GM10248 (cell line): ENCODE data around the gene CEP57L1.
"Not testable (repeated sequence)": the region's sequence is repeated elsewhere in the genome, so short reads cannot be mapped to it uniquely, and the experiment has no call there.

Experiments used
- CTCF ChIA-PET: fragments of 300-600 bp; sonication (Branson Sonifier 250); formaldehyde crosslinking; extraction: SDS; loops from one replicate; lab custom pipeline; 2021; ENCODE audit warnings: antibody characterized with exemption; lab: Yijun Ruan, JAX
- POLR2A ChIA-PET: fragments of 350-650 bp; sonication (Branson Sonifier 250); formaldehyde crosslinking; extraction: SDS; loops from one replicate; lab custom pipeline; 2020; ENCODE audit warnings: antibody characterized with exemption; lab: Yijun Ruan, JAX
- DNase-seq: peaks from one replicate; pipeline ENCODE4 v3.0.0; 2012; ENCODE audit errors: extremely low spot score
- TF ChIP-seq, protein P1 (sequence below): IDR thresholded peaks from 2 replicates; pipeline ENCODE4 v1.5.1; 2012; ENCODE audit warnings: mild to moderate bottlenecking, low read depth; ENCODE audit errors: extremely low read depth, missing control alignments, control extremely low read depth

CEP57L1 gene

GRCh38 chr6:109130065-109130464 is 34.8 kb downstream of the CEP57L1 start:
- no peak for DNase-seq
- ChIA-PET POLR2A (no interaction called here), CTCF (interaction anchor here (1.1 to 1.2 kb wide), 2 partner anchors 8 to 12 kb away, joined by 3 read pairs; no protein-coding TSS in a partner anchor)
- TF ChIP-seq, protein P1, sequence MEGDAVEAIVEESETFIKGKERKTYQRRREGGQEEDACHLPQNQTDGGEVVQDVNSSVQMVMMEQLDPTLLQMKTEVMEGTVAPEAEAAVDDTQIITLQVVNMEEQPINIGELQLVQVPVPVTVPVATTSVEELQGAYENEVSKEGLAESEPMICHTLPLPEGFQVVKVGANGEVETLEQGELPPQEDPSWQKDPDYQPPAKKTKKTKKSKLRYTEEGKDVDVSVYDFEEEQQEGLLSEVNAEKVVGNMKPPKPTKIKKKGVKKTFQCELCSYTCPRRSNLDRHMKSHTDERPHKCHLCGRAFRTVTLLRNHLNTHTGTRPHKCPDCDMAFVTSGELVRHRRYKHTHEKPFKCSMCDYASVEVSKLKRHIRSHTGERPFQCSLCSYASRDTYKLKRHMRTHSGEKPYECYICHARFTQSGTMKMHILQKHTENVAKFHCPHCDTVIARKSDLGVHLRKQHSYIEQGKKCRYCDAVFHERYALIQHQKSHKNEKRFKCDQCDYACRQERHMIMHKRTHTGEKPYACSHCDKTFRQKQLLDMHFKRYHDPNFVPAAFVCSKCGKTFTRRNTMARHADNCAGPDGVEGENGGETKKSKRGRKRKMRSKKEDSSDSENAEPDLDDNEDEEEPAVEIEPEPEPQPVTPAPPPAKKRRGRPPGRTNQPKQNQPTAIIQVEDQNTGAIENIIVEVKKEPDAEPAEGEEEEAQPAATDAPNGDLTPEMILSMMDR: no peak

DNA sequence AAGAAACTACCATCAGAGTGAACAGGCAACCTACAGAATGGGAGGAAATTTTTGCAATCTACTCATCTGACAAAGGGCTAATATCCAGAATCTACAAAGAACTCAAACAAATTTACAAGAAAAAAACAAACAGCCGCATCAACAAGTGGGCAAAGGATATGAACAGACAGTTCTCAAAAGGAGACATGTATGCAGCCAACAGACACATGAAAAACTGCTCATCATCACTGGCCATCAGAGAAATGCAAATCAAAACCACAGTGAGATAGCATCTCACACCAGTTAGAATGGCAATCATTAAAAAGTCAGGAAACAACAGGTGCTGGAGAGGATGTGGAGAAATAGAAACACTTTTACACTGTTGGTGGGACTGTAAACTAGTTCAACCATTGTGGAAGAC is 40.3 kb downstream of the CEP57L1 start:
- DNase-seq, POLR2A ChIA-PET, CTCF ChIA-PET: not testable (repeated sequence)

- DNase-seq, POLR2A ChIA-PET, CTCF ChIA-PET: not testable (repeated sequence)
Measured at GRCh38 chr6:109136039-109136438, 40.7 kb downstream of the CEP57L1 start.

DNA sequence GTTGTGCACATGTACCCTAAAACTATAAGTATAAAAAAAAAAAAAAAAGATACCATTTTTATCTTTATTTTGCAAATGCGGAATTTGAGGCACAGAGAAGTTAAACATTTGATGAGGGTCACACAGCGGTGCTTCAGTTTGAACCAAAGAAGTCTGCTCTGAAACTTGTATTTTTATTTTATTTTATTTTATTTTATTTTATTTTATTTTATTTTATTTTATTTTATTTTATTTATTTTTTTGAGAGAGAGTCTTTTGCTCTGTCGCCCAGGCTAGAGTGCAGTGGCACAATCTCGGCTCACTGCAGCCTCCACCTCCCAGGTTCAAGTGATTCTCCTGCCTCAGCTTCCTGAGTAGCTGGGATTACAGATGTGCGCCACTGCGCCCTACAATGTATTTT is 41.2 kb downstream of the CEP57L1 start:
- CTCF ChIA-PET, POLR2A ChIA-PET, DNase-seq: not testable (repeated sequence)

GRCh38 chr6:109139109-109139508 is 43.8 kb downstream of the CEP57L1 start:
- no peak for DNase-seq
- ChIA-PET POLR2A (no interaction called here), CTCF (no interaction called here)

DNA sequence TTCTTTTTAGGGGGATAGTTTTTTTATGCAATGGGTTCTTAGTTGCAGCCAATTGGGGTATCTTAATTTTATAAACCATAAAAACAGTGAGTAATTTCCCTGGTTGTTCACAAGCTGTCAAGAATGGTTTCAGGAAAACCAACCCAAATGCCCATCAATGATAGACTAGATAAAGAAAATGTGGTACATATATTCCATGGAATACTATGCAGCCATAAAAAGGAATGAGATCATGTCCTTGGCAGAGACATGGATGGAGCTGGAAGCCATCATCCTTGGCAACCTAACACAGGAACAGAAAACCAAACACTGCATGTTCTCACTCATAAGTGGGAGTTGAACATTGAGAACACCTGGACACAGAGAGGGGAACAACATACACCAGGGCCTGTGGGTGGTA is 46.8 kb downstream of the CEP57L1 start:
- DNase-seq, POLR2A ChIA-PET: not testable (repeated sequence)
- CTCF ChIA-PET: interaction anchor here (1.2 kb wide), 1 partner anchor 21 kb away, joined by 3 read pairs; no protein-coding TSS in a partner anchor

More at GRCh38 chr6:109139109-109139508, 43.8 kb downstream of the CEP57L1 start:
- TF ChIP-seq, protein P1: no peak

- TF ChIP-seq, protein P1: no peak
- DNase-seq: no peak
- POLR2A ChIA-PET: interaction anchor here (0.6 kb wide), 1 partner anchor 220 kb away, joined by 8 read pairs; no protein-coding TSS in a partner anchor
- CTCF ChIA-PET: interaction anchor here (1.2 to 1.5 kb wide), 2 partner anchors 15 to 20 kb away, joined by 3 to 4 read pairs; no protein-coding TSS in a partner anchor
Measured at GRCh38 chr6:109143191-109143590, 47.9 kb downstream of the CEP57L1 start.

- DNase-seq, POLR2A ChIA-PET, CTCF ChIA-PET: not testable (repeated sequence)
Measured at GRCh38 chr6:109148251-109148650, 52.9 kb downstream of the CEP57L1 start.

DNA sequence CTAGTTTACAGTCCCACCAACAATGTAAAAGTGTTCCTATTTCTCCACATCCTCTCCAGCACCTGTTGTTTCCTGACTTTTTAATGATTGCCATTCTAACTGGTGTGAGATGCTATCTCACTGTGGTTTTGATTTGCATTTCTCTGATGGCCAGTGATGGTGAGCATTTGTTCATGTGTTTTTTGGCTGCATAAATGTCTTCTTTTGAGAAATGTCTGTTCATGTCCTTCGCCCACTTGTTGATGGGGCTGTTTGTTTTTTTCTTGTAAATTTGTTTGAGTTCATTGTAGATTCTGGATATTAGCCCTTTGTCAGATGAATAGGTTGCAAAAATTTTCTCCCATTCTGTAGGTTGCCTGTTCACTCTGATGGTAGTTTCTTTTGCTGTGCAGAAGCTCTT is 53.4 kb downstream of the CEP57L1 start:
- DNase-seq, CTCF ChIA-PET, POLR2A ChIA-PET: not testable (repeated sequence)

GRCh38 chr6:109153752-109154151 is 58.4 kb downstream of the CEP57L1 start:
- CTCF ChIA-PET: no interaction called here
- POLR2A ChIA-PET: no interaction called here
- TF ChIP-seq, protein P1: no peak
- DNase-seq: no peak
